Stimulated activated CD4-positive, alpha-beta T cell treated with anti-CD3 and anti-CD28 coated beads, TNF-alpha, amount 100 ng/mL, for 4 hours (primary cell): Measurements from ENCODE around the gene NME4.

Experiments used
- DNase-seq, 3 experiments: peaks; one replicate each; pipeline ENCODE4 v3.0.0-alpha.2; 2020; ENCODE audit warnings: low read depth in 3 of 3

Gene NME4

DNA sequence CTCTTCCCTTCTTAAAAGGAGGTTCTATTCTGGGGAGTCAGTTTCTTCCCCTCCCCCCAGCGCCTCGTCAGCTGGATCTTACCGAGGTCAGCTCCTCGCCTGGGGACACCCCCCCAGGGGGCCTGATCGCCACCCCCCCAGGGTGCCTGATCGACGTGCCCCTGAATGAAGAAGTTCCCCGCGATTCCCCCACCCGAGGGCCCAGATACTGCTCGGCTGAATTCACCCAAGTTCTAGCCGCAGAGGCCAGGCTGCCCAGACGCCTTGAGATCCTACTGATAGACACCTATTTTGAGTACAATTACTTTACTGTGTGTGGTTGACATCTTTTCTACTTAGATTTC is 29.9 kb downstream of the NME4 start:
- DNase-seq: no peak

DNA sequence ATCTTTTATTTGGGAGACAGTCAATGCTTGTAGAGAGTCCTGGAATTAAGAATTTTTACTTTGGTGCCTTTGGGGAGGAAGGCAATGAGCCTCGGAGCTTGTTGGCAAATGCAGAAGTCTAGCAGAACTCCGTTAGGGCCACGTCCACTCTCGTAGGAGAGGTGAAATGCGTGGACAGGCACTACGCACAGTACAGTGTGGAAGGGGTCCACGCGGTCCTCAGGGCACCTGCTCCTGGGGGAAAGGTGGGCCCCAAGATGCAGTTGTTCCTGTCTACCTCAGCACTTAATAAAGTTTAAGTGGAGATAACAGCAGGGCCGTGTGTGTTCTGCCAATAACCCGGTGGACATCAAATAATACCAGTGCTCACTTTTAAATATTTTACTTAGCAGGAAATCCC is 30.3 kb downstream of the NME4 start:
- no peak for DNase-seq

GRCh38 chr16:430904-431303 is 33.9 kb downstream of the NME4 start:
- DNase-seq: no peak

DNA sequence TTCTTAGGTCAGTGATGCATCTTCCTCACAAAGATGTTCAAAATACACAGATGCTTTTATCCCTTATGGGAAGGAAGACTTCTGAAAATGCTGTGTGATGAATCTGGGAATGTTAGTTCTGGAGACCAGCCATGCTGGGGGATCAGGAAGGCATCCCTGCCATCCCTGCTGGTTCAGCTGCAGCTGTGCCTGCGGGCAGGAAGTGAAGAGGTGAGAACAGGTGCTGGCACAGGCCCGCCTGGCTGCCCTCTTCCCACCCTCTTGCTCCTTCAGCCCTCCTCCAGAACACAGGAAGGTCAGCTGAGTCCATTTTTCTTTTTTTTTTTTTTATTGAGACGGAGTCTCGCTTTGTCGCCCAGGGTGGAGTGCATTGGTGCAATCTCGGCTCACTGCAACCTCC is 43.6 kb downstream of the NME4 start:
- DNase-seq: no peak

DNA sequence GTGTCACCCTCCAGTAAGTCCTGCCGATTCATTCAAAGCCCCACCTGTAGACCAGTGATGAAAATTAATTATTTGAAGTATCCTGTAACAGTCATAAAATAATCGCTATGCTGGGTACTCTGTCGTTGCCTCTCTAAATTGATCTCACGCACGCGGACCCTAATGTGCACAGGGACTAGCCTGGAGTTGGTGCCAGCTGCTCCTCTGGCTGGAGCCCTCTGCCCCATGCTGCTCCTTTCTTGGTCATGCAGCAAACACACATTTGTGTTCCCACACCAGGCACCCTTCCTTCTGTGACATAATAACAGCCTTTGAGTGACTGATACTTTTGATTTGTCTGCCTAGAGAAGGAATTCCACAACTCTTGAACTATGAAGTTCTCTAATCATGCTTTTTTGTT is 44.4 kb downstream of the NME4 start:
- no peak for DNase-seq

DNA sequence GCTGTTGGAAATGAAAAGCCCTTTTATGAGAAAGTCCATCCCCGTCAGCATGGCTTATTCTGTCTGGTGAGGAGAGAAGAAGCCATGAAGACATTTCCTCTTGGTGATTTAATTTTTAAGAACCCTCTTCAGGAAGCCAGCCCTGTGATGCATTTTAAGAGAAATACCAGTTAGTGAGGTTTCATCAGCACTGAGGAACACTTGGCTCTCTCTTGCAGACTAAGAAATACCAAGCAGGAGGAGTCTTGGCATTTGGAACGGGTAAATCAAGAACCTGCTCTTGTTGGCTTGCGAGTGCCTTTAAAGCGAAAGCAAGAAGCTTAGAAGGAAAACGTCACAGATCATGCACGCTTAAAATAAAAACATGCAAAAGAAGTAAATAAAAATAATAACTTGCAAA is 46.0 kb downstream of the NME4 start:
- DNase-seq: no peak

- no peak for DNase-seq
Observed at GRCh38 chr16:444027-444426, 47.0 kb downstream of the NME4 start.

- no peak for DNase-seq
Observed at GRCh38 chr16:445566-445965, 48.6 kb downstream of the NME4 start.
